ENCODE measurements around the gene GHRHR.

Gene GHRHR

GRCh38 chr7:31017032-31017675 lies 53.4 kb downstream of the GHRHR start:
- peak; percentile 4 for DNase-seq

- no peak for DNase-seq
Observed at GRCh38 chr7:31017721-31018120, 54.0 kb downstream of the GHRHR start.

GRCh38 chr7:31019509-31019908 lies 55.8 kb downstream of the GHRHR start:
- DNase-seq = no peak

DNA sequence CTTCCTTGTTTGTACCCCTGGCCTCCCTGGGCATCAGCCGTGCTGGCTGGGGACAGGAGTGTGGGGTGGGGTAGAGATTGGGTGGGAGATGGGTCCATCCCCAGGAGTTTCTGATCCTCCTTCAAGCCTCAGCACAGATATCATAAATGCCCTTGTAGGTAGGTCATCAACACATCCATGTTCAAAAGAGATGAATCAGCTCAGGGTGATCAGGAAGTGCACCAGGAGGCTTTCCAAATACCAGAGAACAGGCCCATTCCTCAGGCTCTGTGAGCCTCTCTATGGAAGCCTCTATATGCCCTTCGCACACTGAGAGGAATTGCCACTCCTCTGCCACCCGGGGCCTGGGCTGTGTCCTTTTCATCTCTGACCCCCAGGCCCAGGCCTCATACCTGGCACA lies 56.4 kb downstream of the GHRHR start:
- no peak for DNase-seq

DNA sequence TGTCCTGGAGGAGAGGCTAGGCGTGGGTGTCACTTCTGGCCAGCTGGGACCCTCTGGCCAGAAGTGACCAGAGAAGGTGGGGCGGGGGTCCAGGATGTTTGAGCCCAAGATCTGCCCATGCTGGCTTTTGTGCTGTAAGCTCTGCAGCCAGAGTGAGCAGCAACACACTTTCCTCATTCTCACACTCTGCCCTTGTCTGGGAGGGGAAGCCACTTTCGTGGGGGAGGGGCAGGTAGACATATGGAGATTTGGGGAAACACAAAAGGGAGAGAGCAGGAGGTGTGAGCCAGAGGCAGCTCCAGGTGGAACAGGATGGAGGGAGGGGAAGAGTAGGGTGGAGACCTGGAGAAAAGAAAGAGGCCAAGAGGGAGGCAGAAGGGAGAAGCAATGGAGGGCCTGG lies 56.9 kb downstream of the GHRHR start:
- DNase-seq = no peak

DNA sequence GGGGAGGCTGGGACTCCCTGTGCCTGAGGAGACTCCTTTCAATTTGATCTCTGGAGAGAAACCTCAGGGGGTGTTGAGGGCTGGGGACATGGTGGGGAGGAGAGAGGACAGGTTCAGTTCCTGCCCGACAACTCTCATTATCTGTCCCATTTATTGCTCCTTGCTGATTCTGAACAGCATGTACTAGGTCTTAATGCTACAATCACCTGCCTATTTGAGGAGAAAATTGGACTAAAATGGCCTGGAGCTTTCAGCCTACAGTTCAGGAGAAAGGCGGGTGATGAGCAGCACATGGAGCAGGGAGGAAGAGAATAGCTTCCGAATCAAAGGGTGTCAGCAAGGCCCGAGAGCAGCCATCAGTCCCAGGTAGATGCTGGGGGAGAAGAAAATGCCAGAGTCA lies 58.4 kb downstream of the GHRHR start:
- no peak for DNase-seq

GRCh38 chr7:31022726-31023125 lies 59.0 kb downstream of the GHRHR start:
- DNase-seq = no peak

- no peak for DNase-seq
Observed at GRCh38 chr7:31023877-31024276, 60.1 kb downstream of the GHRHR start.

DNA sequence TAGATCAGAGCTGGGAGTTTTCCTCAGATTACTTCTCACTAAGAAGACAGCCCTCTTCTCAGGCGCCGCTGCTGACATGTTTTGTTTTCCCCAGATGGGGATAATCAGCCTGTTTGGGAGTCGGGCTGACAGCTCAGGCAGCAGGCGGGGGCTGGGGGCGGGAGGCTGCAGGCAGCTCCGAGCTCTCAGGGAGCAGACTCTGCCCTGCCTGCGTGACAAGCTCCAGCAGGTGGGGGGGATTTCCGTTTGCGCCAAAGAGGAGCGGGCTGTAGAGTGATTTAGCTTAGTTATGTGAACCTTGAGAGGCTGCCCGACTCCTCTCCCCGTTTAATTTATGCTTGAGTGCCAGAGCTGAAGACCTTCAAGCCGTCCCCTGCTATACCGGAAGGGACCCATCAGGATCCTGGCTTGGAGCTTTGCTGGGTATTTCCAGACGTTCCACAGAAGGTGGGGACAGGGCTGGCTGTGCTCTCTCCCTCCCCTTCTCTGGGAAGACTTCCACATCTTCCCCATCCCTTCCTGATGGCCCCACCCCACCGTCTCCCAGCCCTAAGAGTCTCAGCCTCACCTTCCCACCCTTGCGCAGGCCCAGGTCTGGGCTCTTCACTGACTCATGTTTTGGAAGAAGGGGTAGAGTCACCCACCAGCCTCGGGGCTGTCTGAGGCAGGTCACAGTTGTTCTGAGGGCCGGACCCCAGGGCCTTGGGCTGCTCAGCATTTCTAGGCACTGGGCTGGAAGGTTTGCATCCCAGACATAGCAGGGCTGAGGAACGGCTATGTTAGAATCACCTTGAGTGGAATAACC lies 63.6 kb downstream of the GHRHR start:
- DNase-seq = no peak

DNA sequence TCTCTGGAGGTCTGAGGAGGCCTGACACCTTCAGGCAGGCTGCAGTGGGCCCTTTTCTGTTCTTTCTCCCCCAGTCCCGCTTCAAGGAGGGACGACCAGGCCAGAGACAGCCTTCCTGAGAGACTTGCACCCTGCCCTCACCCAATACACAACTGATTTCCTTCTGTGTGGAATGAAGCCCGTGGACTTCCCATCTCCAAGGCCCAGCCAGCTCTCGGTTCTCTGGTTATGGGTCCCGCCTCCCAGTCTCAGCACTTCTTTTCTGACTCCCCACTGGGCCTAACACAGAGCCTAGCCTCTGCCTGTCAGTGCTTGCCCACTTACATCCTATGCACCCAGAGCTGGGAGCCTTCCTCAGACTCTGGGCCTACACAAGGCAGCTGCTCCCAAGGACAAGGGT lies 64.3 kb downstream of the GHRHR start:
- no peak for DNase-seq

- DNase-seq = no peak
Observed at GRCh38 chr7:31028417-31028992, 64.8 kb downstream of the GHRHR start.
